Activated naive CD4-positive, alpha-beta T cell treated with anti-CD3 and anti-CD28 coated beads, Interleukin-2, amount 10 ng/mL, durations not matched to agents 7 days and 5 days (primary cell): ENCODE data around the gene IGSF8.

Experiments
- CTCF ChIA-PET: fragments of 350-600 bp; sonication (Branson Sonifier 250); formaldehyde crosslinking; loops from one replicate; lab custom pipeline; 2021; ENCODE audit warnings: antibody characterized with exemption; lab: Charles Lee
- DNase-seq: peaks from one replicate; pipeline ENCODE4 v3.0.0-alpha.2; 2020
- H3K27ac Mint-ChIP-seq: one replicate; pipeline ENCODE4 v1.8.0; 2021; ENCODE audit warnings: mild to moderate bottlenecking, moderate library complexity, mixed read lengths
- H3K27me3 Mint-ChIP-seq: one replicate; pipeline ENCODE4 v1.8.0; 2021; ENCODE audit warnings: mild to moderate bottlenecking, mixed read lengths
- H3K36me3 Mint-ChIP-seq: one replicate; pipeline ENCODE4 v1.8.0; 2021; ENCODE audit warnings: mixed read lengths
- H3K4me1 Mint-ChIP-seq: one replicate; pipeline ENCODE4 v1.8.0; 2021; ENCODE audit warnings: mixed read lengths
- H3K4me3 Mint-ChIP-seq: one replicate; pipeline ENCODE4 v1.8.0; 2021; ENCODE audit warnings: mild to moderate bottlenecking, moderate library complexity, mixed read lengths
- H3K9me3 Mint-ChIP-seq: one replicate; pipeline ENCODE4 v1.8.0; 2021; ENCODE audit warnings: mixed read lengths

The IGSF8 gene

DNA sequence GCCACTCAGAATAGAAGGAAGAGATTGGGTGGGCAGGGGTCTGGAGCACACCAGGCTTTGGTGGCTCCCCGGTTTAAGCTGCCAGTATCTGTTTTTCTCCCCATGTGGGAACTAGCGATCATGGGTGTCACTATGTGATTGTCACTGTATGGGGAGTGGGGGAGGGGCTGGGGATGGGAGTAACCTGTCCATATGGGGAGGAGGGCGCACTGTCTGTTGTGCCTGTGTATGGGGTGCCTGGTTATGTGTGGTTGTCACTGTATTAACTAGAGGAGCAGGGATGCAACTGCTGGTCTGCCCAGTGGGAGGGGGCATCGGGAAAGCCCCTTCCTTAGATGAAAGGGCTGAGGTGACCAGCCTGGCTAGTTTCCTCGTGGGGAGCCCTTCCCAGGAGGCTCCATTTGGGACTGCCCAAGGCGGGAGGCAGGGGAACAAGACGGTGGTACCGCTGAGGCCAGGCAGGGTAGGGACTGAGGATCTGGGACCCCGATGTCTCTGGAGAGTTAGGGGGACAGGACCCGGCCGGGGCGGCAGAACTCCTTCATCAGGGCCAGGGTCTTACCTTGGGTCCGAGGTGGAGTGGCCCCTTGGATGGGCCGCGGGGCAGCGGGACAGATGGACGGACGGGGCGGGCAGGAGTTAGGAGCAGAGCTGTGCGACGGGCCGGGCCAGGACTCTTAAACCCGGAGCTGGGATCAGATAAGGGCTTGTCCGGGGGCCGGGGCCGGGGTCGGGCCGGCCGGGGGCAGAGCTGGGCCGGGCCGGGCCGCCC, 28.8 kb downstream of the IGSF8 start, which contains the start of gene KCNJ10:
Gene KCNJ10 (minus strand): TSS at position 701 of the 772 bp plus-strand sequence. CDS start 27,628 bp downstream, outside the sequence.
- Mint-ChIP-seq H3K27ac (no peak within 1 kb of the TSS), H3K27me3 (peaks cover 84% of the 10 kb centered on the region), H3K36me3 (no peaks in the 10 kb centered on the region), H3K9me3 (no peaks in the 10 kb centered on the region), H3K4me3 (peak within 1 kb of the TSS; percentile 74), H3K4me1 (peaks cover 13% of the 10 kb centered on the region)
- CTCF ChIA-PET = interaction anchor here (0.7 to 3.6 kb wide), 4 partner anchors 9 to 23 kb away, joined by 3 to 25 read pairs (median 6); no protein-coding TSS in a partner anchor
- no peak for DNase-seq

DNA sequence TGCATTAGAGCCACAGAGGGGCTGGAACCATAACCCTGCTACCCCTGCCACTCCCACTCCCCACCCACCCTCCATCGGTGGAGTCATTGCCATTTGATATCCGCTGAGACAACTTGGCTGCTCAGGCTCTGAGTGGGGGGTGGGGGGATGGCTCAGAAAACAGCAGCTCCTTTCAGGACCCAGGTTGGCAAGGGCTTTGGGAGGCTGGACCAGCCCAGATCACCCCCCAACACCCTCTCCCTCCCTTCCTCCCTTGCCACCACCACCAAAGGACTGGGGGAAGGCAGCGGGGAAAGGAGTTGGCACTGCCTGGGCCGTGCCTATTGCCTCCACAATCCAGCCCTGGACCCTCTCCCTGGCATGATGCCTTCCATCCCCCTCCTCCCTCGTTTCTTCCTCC, 30.2 kb downstream of the IGSF8 start:
- Mint-ChIP-seq H3K27ac (no peak overlapping the region), H3K4me1 (peaks cover 13% of the 10 kb centered on the region), H3K36me3 (no peaks in the 10 kb centered on the region), H3K27me3 (peaks cover 82% of the 10 kb centered on the region), H3K9me3 (no peaks in the 10 kb centered on the region), H3K4me3 (no peak overlapping the region)
- no peak for DNase-seq
- CTCF ChIA-PET = interaction anchor here (0.7 to 3.6 kb wide), 3 partner anchors 10 to 22 kb away, joined by 3 to 25 read pairs (median 8); no protein-coding TSS in a partner anchor

DNA sequence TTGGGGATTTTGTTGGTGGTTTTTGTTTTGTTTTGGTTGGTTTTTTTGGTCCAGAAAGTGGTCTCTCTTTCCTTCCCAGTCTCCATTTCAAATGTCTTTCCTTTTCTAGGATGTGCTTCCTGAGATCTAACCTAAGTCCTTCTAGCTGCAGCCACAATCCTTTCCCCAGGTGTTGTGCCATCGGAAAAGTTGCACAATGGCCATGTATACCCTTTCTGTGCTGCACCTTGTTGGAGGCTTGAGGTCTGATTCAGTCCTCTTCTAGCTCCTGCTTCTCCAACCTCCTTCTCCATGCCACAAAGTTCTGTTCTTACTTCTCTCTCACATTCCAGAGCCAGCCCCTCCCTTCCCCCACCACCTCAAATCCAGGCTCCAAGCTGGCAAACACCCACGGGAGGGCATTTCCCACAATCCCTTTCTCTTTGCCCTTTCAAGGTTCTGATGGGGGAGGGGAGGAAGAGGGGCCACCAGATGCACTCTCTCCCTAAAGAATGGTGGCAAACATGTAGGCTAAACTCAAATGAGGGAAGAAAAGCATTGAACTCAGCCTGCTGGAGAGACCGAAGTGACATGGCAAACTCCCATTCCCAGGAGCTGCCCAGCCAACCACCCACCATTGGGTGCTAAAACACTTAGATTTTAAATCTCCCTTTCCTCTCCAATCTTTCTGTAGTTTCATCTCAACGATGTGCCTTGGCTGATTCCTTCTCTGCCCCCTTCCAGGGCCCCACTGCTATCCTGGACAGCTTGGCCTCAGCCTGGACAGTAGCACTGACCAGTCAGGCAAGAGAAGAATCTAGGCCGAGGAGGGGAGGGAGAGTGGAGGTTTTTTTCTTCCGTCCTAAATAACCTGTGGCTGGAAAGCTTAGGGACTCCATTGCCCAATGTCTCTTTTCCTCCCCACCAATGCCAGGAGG, 31.3 kb downstream of the IGSF8 start:
- no peak for DNase-seq
- Mint-ChIP-seq H3K9me3 (no peaks in the 10 kb centered on the region), H3K36me3 (no peaks in the 10 kb centered on the region), H3K4me3 (no peak overlapping the region), H3K27me3 (peaks cover 85% of the 10 kb centered on the region), H3K4me1 (peaks cover 13% of the 10 kb centered on the region), H3K27ac (no peak overlapping the region)
- CTCF ChIA-PET = interaction anchor here (1.0 to 3.6 kb wide), 4 partner anchors 9 to 21 kb away, joined by 3 to 25 read pairs (median 3); no protein-coding TSS in a partner anchor

DNA sequence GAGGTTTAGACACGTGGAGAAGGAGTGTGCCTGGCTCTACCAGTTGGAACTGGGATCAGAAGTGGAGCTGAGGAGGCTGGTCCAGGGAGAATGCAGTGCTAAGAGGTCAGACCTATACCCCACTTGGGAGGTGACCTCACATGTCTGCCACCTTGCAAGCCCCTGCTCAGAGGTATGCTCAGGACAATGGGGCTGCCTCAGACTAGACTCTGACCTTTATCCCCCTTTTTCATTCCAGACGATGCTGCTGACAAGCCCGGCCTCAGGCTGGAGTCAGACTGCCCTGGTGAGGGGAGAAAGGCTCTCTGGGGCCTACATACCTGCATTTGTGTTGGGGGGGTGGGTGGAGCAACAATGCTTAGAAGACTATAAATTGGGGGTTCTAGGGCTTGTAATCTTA, 33.7 kb downstream of the IGSF8 start:
- no peaks in the 10 kb centered on the region for H3K9me3 Mint-ChIP-seq
- peaks cover 71% of the 10 kb centered on the region for H3K27me3 Mint-ChIP-seq
- H3K36me3 Mint-ChIP-seq = no peaks in the 10 kb centered on the region
- no peak overlapping the region for H3K4me3 Mint-ChIP-seq
- CTCF ChIA-PET = interaction anchor here (3.3 to 3.8 kb wide), 2 partner anchors 14 to 18 kb away, joined by 19 to 25 read pairs; no protein-coding TSS in a partner anchor
- peaks cover 2% of the 10 kb centered on the region for H3K4me1 Mint-ChIP-seq
- no peak overlapping the region for H3K27ac Mint-ChIP-seq
- DNase-seq = no peak

DNA sequence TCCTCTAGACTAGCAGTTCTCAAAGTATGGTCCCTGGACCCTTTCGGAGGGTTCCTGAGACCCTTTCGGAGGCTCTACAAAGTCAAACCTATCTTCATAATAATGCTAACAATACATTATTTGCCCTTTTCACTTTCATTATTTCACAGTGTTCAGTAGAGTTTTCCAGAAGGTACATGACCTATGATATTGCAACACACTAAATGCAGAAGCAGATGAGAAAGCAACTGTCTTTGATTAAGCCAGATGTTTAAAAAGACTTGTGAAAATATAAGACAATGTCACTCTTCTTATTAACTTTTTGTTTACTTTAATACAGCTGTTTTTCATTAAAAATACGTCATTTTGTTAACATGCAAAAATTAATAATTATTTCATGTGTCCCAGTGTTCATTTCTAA, 34.3 kb downstream of the IGSF8 start:
- Mint-ChIP-seq H3K27me3 (peaks cover 71% of the 10 kb centered on the region), H3K27ac (no peak overlapping the region), H3K4me3 (no peak overlapping the region), H3K9me3 (no peaks in the 10 kb centered on the region), H3K4me1 (no peaks in the 10 kb centered on the region), H3K36me3 (no peaks in the 10 kb centered on the region)
- DNase-seq = no peak
- CTCF ChIA-PET = interaction anchor here (1.4 to 3.8 kb wide), 4 partner anchors 10 to 21 kb away, joined by 3 to 25 read pairs (median 13); no protein-coding TSS in a partner anchor

DNA sequence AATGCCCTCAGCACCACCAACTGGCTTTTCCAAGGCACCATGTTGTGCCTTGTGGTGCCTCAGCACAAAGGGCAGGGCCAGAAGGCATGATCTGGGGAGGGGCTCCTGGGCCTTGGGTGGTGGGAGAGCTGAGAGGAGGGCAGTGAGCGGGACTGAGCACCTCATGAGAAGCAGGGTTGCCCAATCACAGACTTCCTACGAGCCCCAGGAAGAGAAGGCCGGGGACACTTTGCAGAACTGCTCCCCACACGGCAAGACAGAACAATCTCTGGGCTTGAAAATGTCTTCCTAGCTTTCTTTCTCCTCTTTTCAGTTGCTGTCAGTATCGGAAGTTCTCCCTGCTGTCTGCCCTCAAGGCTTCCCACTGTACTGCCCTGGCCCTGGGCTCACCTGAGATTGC, 35.2 kb downstream of the IGSF8 start:
- no peak overlapping the region for H3K4me3 Mint-ChIP-seq
- H3K36me3 Mint-ChIP-seq = no peaks in the 10 kb centered on the region
- peaks cover 71% of the 10 kb centered on the region for H3K27me3 Mint-ChIP-seq
- H3K9me3 Mint-ChIP-seq = no peaks in the 10 kb centered on the region
- DNase-seq = no peak
- H3K4me1 Mint-ChIP-seq = no peaks in the 10 kb centered on the region
- no peak overlapping the region for H3K27ac Mint-ChIP-seq
- CTCF ChIA-PET = interaction anchor here (1.3 to 3.8 kb wide), 5 partner anchors 9 to 22 kb away, joined by 3 to 25 read pairs (median 7); no protein-coding TSS in a partner anchor

DNA sequence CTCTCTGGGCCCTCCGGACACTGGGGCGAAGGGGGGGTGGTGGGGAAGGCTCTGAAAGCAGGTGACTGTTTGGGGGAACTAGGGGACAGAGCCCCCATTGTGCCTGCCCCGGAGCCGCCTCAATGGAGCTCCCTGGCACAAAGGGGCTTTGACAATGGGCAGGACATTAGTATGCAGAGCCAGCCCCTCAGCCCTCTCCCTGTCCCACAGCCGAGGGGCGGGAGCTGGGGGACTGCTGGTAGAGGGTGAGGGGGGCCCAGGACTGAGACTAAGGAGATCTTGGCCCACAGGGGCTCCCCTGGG, 36.2 kb downstream of the IGSF8 start:
- H3K27ac Mint-ChIP-seq = no peak overlapping the region
- CTCF ChIA-PET = interaction anchor here (3.3 to 3.8 kb wide), 2 partner anchors 16 kb away, joined by 19 to 25 read pairs; no protein-coding TSS in a partner anchor

DNA sequence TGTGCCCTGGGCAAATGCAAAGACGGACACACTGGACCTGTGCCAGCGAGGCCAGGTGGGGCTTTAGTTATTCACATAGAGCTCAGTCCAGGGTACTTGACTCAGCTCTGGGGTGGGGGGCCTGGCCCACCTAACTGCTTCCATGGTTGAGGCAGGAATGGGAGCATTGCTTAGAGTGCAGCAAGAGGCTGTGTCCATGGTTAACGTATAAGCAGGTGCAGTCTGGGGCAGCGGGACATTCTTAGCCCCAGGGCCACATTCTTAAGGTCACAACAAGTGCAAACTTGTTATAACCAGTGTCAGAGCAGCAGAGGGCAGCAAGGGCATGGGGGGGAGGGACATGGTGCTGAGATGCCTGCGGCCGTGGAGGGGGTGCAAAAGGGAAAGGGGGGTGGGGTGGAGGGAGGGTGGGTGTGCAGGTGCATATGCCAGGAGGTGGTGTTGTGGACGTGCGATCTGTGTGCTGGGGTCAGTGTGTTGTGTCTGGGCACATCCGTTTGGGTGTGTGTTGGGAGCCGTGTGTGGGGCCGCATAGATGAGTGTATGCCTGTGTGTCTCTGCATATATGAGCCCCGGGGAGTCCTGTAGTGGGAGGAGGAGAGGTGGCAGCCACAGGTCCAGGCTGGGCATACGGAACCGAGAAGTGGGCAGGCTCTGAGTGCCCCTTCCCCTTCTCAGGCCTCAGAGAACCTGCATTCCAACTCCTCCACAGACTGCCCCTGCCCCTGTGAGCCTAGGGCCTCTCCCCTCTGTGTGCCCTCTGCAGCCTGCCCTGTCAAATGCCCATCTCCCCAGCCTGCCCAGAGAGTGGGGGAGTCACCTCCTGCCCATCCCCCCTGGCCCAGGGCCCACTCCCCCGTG, 36.8 kb downstream of the IGSF8 start:
- no peak for DNase-seq
- no peak overlapping the region for H3K4me3 Mint-ChIP-seq
- H3K27me3 Mint-ChIP-seq = peaks cover 69% of the 10 kb centered on the region
- no peaks in the 10 kb centered on the region for H3K4me1 Mint-ChIP-seq
- no peaks in the 10 kb centered on the region for H3K9me3 Mint-ChIP-seq
- H3K36me3 Mint-ChIP-seq = no peaks in the 10 kb centered on the region
- CTCF ChIA-PET = interaction anchor here (1.0 to 7.8 kb wide), 3 partner anchors 16 to 20 kb away, joined by 3 to 52 read pairs (median 25); partner anchors contain the start of gene KCNJ9
- H3K27ac Mint-ChIP-seq = no peak overlapping the region

More for the DNA sequence above, 36.2 kb downstream of the IGSF8 start:
- no peaks in the 10 kb centered on the region for H3K4me1 Mint-ChIP-seq
- H3K36me3 Mint-ChIP-seq = no peaks in the 10 kb centered on the region
- no peak for DNase-seq
- H3K27me3 Mint-ChIP-seq = peaks cover 71% of the 10 kb centered on the region
- H3K9me3 Mint-ChIP-seq = no peaks in the 10 kb centered on the region
- H3K4me3 Mint-ChIP-seq = no peak overlapping the region

DNA sequence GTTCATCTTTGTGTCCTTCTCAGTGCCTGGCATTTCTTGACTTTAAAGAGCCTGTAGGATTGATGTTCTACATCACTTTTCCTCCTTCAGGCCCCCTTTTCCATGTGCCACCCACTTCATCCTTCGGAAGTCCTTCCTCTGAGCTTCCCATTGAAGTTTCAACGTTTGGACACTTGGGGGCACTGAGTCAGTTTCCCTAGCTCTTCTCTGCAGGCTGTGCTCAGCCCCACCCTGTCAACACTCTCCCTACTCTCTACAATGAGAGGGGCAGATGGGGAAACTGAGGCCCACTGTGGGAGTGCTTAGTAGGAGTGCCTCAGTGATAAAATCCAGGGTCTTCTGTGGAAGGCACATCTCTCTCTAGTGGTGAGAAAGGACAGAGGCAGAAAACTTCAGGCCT, 40.3 kb downstream of the IGSF8 start:
- Mint-ChIP-seq H3K27ac (no peak overlapping the region), H3K36me3 (no peaks in the 10 kb centered on the region), H3K27me3 (peaks cover 76% of the 10 kb centered on the region), H3K4me3 (no peak overlapping the region), H3K9me3 (no peaks in the 10 kb centered on the region), H3K4me1 (no peaks in the 10 kb centered on the region)
- CTCF ChIA-PET = interaction anchor here (1.2 to 7.8 kb wide), 6 partner anchors 9 to 50 kb away, joined by 3 to 52 read pairs (median 4); partner anchors contain the start of gene PIGM
- DNase-seq = no peak

DNA sequence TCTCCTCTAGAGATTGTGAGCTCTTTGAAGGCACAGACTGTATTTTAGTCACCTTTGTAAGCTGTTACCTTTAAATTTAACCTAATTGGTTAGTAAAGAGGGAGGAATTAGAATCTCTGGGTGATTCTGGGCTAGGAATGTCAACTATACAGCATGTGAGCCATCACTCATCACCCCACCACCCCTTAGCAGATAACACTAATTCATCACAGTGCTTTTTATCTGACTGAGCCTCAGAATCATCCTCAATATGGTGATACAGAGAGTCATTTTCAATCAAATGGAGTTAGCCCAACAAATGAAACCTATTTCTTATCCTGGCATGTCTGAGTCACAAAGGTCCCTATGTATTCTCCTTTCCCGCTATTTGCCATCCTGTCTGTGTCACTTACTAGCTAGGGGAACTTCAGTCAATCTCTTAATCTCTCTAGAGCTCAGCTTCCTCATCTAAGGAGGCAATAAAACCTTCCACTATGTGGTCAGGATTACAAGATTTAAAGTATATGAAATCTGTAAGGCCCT, 41.7 kb downstream of the IGSF8 start:
- CTCF ChIA-PET = interaction anchor here (2.1 to 7.8 kb wide), 2 partner anchors 11 to 22 kb away, joined by 16 to 52 read pairs; no protein-coding TSS in a partner anchor
- no peaks in the 10 kb centered on the region for H3K4me1 Mint-ChIP-seq
- H3K4me3 Mint-ChIP-seq = no peak overlapping the region
- no peaks in the 10 kb centered on the region for H3K9me3 Mint-ChIP-seq
- no peaks in the 10 kb centered on the region for H3K36me3 Mint-ChIP-seq
- DNase-seq = no peak
- H3K27me3 Mint-ChIP-seq = peaks cover 73% of the 10 kb centered on the region
- H3K27ac Mint-ChIP-seq = no peak overlapping the region

DNA sequence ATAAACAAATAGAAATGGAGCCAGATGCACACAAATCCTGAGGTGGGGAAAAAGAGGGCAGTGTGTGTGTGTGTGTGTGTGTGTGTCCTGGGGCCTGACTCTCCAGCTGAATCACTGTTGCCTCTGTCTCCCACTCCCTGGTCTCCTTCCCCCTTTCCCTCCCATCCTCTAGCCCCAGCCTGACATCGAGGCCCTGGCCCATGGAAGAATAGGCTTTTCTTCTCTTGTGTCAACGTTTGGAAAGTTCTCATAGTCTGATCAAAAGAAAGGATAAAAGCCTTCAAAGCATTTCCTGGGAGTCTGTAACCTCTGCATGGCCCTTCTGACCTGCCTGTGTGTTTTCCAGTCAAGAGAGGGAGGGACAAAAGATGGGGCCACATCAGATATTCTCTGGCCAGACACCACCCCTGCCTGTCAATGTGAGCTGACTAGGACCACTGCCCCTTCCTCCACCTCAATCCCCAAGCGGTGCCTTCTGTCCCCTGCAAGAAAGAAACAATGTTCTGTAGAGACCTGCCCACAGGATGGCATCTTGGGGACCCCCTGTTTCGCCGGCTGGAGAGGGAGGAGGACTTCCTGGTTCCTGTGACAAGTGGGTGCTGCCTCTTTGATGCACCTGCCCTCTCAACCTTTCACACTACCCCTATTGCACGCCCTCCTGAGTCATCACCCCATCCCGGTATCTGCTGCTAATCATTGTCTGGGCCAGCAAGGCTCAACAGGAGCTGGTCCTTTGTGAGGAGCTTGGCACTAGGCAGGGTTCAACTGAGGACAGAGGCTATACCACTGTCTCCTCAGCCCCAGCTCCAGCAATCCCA, 44.7 kb downstream of the IGSF8 start:
- no peaks in the 10 kb centered on the region for H3K9me3 Mint-ChIP-seq
- no peaks in the 10 kb centered on the region for H3K4me1 Mint-ChIP-seq
- H3K36me3 Mint-ChIP-seq = no peaks in the 10 kb centered on the region
- H3K4me3 Mint-ChIP-seq = no peak overlapping the region
- H3K27ac Mint-ChIP-seq = no peak overlapping the region
- CTCF ChIA-PET = interaction anchor here (0.9 to 7.8 kb wide), 3 partner anchors 8 to 32 kb away, joined by 4 to 52 read pairs (median 14); no protein-coding TSS in a partner anchor
- peaks cover 67% of the 10 kb centered on the region for H3K27me3 Mint-ChIP-seq
- no peak for DNase-seq

DNA sequence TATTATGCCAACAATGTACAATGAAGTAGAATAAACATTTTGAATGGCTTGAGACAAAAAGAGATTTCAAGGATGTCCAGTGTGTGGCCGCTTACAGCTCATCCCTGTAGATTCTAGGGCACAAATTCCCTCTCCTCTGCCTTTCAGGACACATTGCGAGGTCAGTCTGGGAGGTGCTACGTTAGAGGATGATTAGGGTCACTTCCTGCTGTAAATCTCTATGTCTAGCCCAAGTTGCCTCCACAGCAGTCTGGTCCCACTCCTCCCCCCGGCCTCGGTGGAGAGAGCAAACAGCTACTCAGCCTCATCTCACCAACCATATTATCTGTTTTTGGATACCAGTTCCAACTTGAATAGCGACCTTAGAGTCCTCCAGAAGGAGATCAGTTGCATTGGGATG, 45.5 kb downstream of the IGSF8 start:
- no peaks in the 10 kb centered on the region for H3K4me1 Mint-ChIP-seq
- DNase-seq = no peak
- no peaks in the 10 kb centered on the region for H3K9me3 Mint-ChIP-seq
- H3K36me3 Mint-ChIP-seq = no peaks in the 10 kb centered on the region
- CTCF ChIA-PET = interaction anchor here (1.2 to 2.2 kb wide), 2 partner anchors 26 to 48 kb away, joined by 4 to 14 read pairs; no protein-coding TSS in a partner anchor
- peaks cover 61% of the 10 kb centered on the region for H3K27me3 Mint-ChIP-seq
- H3K4me3 Mint-ChIP-seq = no peak overlapping the region
- H3K27ac Mint-ChIP-seq = no peak overlapping the region
